ENCODE results near the gene TPPP2. TPM values are rescaled to one million over a fixed set of nuclear protein-coding genes. Genes with fewer than 3 reads are reported as not detected.
A peak's percentile ranks its signal among the peaks of the same experiment; 100 is the strongest.

The TPPP2 gene
- total and polyA plus RNA-seq, 9 of the 15 experiments (the other 6 are each of a cell fraction or from before 2014, with no cell fraction given), result 0.18 TPM; not detected in 8

GRCh38 chr14:21014761-21015190 is 15.2 kb upstream of the TPPP2 start (continued):
- TF ChIP-seq, protein P1, sequence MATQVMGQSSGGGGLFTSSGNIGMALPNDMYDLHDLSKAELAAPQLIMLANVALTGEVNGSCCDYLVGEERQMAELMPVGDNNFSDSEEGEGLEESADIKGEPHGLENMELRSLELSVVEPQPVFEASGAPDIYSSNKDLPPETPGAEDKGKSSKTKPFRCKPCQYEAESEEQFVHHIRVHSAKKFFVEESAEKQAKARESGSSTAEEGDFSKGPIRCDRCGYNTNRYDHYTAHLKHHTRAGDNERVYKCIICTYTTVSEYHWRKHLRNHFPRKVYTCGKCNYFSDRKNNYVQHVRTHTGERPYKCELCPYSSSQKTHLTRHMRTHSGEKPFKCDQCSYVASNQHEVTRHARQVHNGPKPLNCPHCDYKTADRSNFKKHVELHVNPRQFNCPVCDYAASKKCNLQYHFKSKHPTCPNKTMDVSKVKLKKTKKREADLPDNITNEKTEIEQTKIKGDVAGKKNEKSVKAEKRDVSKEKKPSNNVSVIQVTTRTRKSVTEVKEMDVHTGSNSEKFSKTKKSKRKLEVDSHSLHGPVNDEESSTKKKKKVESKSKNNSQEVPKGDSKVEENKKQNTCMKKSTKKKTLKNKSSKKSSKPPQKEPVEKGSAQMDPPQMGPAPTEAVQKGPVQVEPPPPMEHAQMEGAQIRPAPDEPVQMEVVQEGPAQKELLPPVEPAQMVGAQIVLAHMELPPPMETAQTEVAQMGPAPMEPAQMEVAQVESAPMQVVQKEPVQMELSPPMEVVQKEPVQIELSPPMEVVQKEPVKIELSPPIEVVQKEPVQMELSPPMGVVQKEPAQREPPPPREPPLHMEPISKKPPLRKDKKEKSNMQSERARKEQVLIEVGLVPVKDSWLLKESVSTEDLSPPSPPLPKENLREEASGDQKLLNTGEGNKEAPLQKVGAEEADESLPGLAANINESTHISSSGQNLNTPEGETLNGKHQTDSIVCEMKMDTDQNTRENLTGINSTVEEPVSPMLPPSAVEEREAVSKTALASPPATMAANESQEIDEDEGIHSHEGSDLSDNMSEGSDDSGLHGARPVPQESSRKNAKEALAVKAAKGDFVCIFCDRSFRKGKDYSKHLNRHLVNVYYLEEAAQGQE (IDR thresholded peaks at IDR 0.05; ENCODE audit: borderline replicate concordance), result peak; percentile 92
- TF ChIP-seq, protein P1 (CRISPR knock-in tag; IDR thresholded peaks at IDR 0.05; ENCODE audit: low read depth), result no peak
- TF ChIP-seq CUX1 (CRISPR knock-in tag; IDR thresholded peaks at IDR 0.05), result no peak
- TF ChIP-seq HMG20B (CRISPR knock-in tag; IDR thresholded peaks at IDR 0.05), result no peak
- no peak for TF ChIP-seq MAZ (CRISPR knock-in tag; conservative IDR thresholded peaks at IDR 0.05 in 1 of 2, IDR thresholded peaks at IDR 0.05 in 1 of 2)
- TF ChIP-seq KHSRP (IDR thresholded peaks at IDR 0.05), result no peak
- TF ChIP-seq ZBTB12 (CRISPR knock-in tag; IDR thresholded peaks at IDR 0.05), result no peak
- no peak for TF ChIP-seq ZNF655 (CRISPR knock-in tag; IDR thresholded peaks at IDR 0.05)
- no peak for TF ChIP-seq TAF9B (IDR thresholded peaks at IDR 0.05; ENCODE audit: partially characterized antibody)
- TF ChIP-seq ATF6 (CRISPR knock-in tag; IDR thresholded peaks at IDR 0.05), result no peak

Measured in K562 (cell line).